Neural progenitor cell (in vitro differentiated cells): Measurements from ENCODE around the gene LMTK2. TPM values are rescaled to one million over a fixed set of nuclear protein-coding genes. Genes with fewer than 3 reads are reported as not detected.

Experiments used
- DNase-seq: peaks from one replicate; pipeline ENCODE4 v3.0.0-alpha.2; 2016; ENCODE audit warnings: low spot score
- H2AFZ ChIP-seq: fragments of 200-600 bp; sonication (generic); replicated peaks from 2 replicates; pipeline ENCODE4 v1.6.1; 2016; ENCODE audit warnings: antibody characterized with exemption
- H3F3A ChIP-seq: fragments of 200-600 bp; sonication (generic); 2 replicates; pipeline ENCODE4 v1.6.1; 2016; ENCODE audit warnings: antibody characterized with exemption, low read depth
- H3K27ac ChIP-seq: fragments of 200-600 bp; sonication (generic); 2 replicates; pipeline ENCODE4 v1.5.1; 2016; ENCODE audit warnings: mild to moderate bottlenecking
- H3K27me3 ChIP-seq: fragments of 200-600 bp; sonication (generic); 2 replicates; pipeline ENCODE4 v1.6.1; 2016; ENCODE audit warnings: mild to moderate bottlenecking, moderate library complexity
- H3K36me3 ChIP-seq: fragments of 200-600 bp; sonication (generic); 2 replicates; pipeline ENCODE4 v1.5.1; 2016
- H3K4me1 ChIP-seq: fragments of 200-600 bp; sonication (generic); 2 replicates; pipeline ENCODE4 v1.6.1; 2016; ENCODE audit warnings: mixed run types
- H3K4me2 ChIP-seq: fragments of 200-600 bp; sonication (generic); 2 replicates; pipeline ENCODE4 v1.6.1; 2016
- H3K4me3 ChIP-seq: fragments of 200-600 bp; sonication (generic); 2 replicates; pipeline ENCODE4 v1.5.1; 2016
- H3K79me2 ChIP-seq: fragments of 200-600 bp; sonication (generic); 2 replicates; pipeline ENCODE4 v1.6.1; 2016; ENCODE audit warnings: low read depth
- H3K9ac ChIP-seq: fragments of 200-600 bp; sonication (generic); 2 replicates; pipeline ENCODE4 v1.6.1; 2016
- H3K9me3 ChIP-seq: fragments of 200-600 bp; sonication (generic); 2 replicates; pipeline ENCODE4 v1.5.1; 2016; ENCODE audit warnings: low read depth
- H4K20me1 ChIP-seq: fragments of 200-600 bp; sonication (generic); 2 replicates; pipeline ENCODE4 v1.6.1; 2016; ENCODE audit warnings: low read depth
- H3K27ac Mint-ChIP-seq: 3 replicates; pipeline ENCODE4 v1.8.0; 2021; ENCODE audit warnings: mixed read lengths
- H3K27me3 Mint-ChIP-seq: 2 replicates; pipeline ENCODE4 v1.8.0; 2022; ENCODE audit warnings: low read depth, mild to moderate bottlenecking, inconsistent platforms, moderate library complexity, mixed read lengths; ENCODE audit not compliant: insufficient read depth
- H3K36me3 Mint-ChIP-seq: 3 replicates; pipeline ENCODE4 v1.8.0; 2021; ENCODE audit warnings: mixed read lengths
- H3K4me1 Mint-ChIP-seq: 3 replicates; pipeline ENCODE4 v1.8.0; 2021; ENCODE audit warnings: mixed read lengths
- H3K4me3 Mint-ChIP-seq: 3 replicates; pipeline ENCODE4 v1.8.0; 2021; ENCODE audit warnings: mild to moderate bottlenecking, moderate library complexity, mixed read lengths
- H3K9me3 Mint-ChIP-seq: 3 replicates; pipeline ENCODE4 v1.8.0; 2020; ENCODE audit warnings: mixed read lengths
- EZH2 ChIP-seq: fragments of 200-600 bp; sonication (generic); IDR thresholded peaks from 2 replicates; pipeline ENCODE4 v1.6.1; 2017; ENCODE audit warnings: antibody characterized with exemption, mild to moderate bottlenecking, moderate library complexity
- EZH2phosphoT487 ChIP-seq: fragments of 200-600 bp; sonication (generic); IDR thresholded peaks from 2 replicates; pipeline ENCODE4 v1.6.1; 2017; ENCODE audit warnings: antibody characterized with exemption
- total RNA-seq: library from RNA; depleted of rRNA; stranded (reverse); fragments of >200 nt; gene quantifications from 2 replicates; pipeline ENCODE4 v1.2.3, GENCODE V29; 2015; ENCODE audit warnings: low replicate concordance
- TF ChIP-seq, protein P1 (sequence below): fragments of 200-600 bp; sonication (generic); IDR thresholded peaks from 2 replicates; pipeline ENCODE4 v1.5.1; 2017; ENCODE audit warnings: antibody characterized with exemption, mild to moderate bottlenecking

Gene LMTK2
- total RNA-seq, 1 donor from 2014 or later = 14.1 TPM

DNA sequence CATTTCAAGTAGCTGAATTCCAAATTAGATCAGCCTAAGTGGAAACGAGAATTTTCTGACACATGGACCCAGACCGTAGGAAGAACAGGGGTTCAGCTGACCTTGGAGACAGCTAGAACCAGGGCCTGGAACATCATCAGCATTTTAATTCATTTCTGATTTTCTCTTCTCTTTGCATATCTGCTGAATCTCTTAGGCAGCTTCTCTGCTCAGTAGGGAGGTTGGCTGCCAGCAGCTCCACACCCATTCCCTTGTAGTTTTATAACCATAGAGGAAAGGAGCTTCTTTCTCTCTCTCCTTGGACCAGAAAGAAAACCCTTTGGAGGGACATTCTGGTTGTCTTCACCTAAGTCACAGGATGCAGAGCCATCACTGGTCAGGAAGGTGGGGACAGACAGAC is 36.0 kb downstream of the LMTK2 start:
- Histone ChIP-seq H3F3A (no peaks in the 10 kb centered on the region), H3K27ac (no peak overlapping the region)
- TF ChIP-seq EZH2phosphoT487 = no peak
- TF ChIP-seq EZH2 = no peak
- TF ChIP-seq, protein P1, sequence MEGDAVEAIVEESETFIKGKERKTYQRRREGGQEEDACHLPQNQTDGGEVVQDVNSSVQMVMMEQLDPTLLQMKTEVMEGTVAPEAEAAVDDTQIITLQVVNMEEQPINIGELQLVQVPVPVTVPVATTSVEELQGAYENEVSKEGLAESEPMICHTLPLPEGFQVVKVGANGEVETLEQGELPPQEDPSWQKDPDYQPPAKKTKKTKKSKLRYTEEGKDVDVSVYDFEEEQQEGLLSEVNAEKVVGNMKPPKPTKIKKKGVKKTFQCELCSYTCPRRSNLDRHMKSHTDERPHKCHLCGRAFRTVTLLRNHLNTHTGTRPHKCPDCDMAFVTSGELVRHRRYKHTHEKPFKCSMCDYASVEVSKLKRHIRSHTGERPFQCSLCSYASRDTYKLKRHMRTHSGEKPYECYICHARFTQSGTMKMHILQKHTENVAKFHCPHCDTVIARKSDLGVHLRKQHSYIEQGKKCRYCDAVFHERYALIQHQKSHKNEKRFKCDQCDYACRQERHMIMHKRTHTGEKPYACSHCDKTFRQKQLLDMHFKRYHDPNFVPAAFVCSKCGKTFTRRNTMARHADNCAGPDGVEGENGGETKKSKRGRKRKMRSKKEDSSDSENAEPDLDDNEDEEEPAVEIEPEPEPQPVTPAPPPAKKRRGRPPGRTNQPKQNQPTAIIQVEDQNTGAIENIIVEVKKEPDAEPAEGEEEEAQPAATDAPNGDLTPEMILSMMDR = no peak

DNA sequence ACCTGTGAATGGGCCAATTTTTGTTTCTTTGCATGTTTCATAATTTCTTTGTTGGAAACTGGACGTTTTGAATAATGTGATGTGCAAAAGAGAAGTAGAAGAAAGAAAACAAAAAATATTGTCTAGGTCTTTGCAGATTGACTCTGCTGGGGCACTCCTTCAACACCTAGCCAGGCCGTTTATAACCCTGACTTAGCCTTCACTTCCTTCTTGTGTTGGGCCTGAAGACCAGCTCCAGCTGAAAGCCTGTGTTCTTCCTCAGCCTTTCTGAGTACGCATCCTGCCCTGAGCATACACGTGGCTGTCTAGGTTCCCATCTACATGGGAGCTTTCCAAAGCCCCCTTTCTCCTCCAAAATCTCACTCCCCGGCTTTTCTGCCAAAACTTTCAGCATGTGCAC is 41.9 kb downstream of the LMTK2 start:
- H3K9ac ChIP-seq = no peak overlapping the region
- Mint-ChIP-seq H3K9me3 (peaks cover 10% of the 10 kb centered on the region), H3K4me1 (no peaks in the 10 kb centered on the region), H3K27ac (no peak overlapping the region), H3K27me3 (no peaks in the 10 kb centered on the region), H3K36me3 (peaks cover 49% of the 10 kb centered on the region), H3K4me3 (no peak overlapping the region)
- H3K27ac ChIP-seq = no peak overlapping the region
- H3K4me2 ChIP-seq = no peak overlapping the region
- TF ChIP-seq, protein P1 = no peak
- TF ChIP-seq EZH2 (no peak), EZH2phosphoT487 (no peak)
- H3K79me2 ChIP-seq = peaks cover 15% of the 10 kb centered on the region
- no peak overlapping the region for H2AFZ ChIP-seq
- no peak for DNase-seq
- no peaks in the 10 kb centered on the region for H3K9me3 ChIP-seq
- peaks cover 13% of the 10 kb centered on the region for H4K20me1 ChIP-seq
- peaks cover 17% of the 10 kb centered on the region for H3F3A ChIP-seq
- no peaks in the 10 kb centered on the region for H3K27me3 ChIP-seq
- H3K4me1 ChIP-seq = peaks cover 13% of the 10 kb centered on the region
- peaks cover 5% of the 10 kb centered on the region for H3K36me3 ChIP-seq
- no peak overlapping the region for H3K4me3 ChIP-seq

More for the DNA sequence above, 36.0 kb downstream of the LMTK2 start:
- Histone ChIP-seq H3K27me3 (no peaks in the 10 kb centered on the region), H3K4me2 (no peak overlapping the region), H3K9me3 (no peaks in the 10 kb centered on the region), H3K4me3 (no peak overlapping the region), H4K20me1 (no peaks in the 10 kb centered on the region), H2AFZ (no peak overlapping the region), H3K9ac (no peak overlapping the region), H3K4me1 (no peaks in the 10 kb centered on the region), H3K36me3 (peaks cover 5% of the 10 kb centered on the region), H3K79me2 (peaks cover 15% of the 10 kb centered on the region)
- Mint-ChIP-seq H3K9me3 (peaks cover 10% of the 10 kb centered on the region), H3K36me3 (peaks cover 41% of the 10 kb centered on the region), H3K4me3 (no peak overlapping the region), H3K27me3 (no peaks in the 10 kb centered on the region), H3K27ac (no peak overlapping the region), H3K4me1 (no peaks in the 10 kb centered on the region)
- DNase-seq = no peak

DNA sequence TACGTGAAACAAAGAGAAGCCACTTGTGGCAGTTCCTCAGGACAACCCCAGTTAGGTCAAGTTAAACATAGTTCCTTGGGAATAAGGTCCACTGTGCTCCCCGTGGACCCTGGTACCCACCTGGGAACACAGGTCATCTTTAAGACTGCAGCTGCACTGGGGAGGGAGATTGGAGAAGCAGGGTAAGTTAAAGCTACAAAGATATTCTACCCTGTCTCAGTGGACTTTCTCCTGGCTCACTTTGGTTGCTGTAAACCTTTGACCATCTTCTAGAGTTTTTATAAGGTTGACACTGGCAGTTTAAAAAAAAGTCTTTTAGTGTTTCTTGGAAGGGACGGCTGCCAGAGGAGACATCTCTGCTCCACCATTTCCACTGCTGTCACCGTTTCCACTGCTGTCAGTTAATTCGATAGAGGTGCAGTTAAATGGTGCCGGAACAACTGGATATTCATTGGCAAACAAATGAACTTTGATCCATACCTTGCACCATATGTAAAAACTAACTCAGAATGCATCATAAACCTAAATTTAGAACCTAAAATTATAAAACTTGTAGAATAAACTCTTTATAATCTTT is 42.5 kb downstream of the LMTK2 start:
- Histone ChIP-seq H2AFZ (no peak overlapping the region), H3K4me3 (no peak overlapping the region), H4K20me1 (peaks cover 13% of the 10 kb centered on the region), H3K4me2 (no peak overlapping the region), H3K36me3 (peaks cover 5% of the 10 kb centered on the region), H3K9ac (no peak overlapping the region), H3K9me3 (no peaks in the 10 kb centered on the region), H3K27me3 (no peaks in the 10 kb centered on the region), H3K4me1 (peaks cover 13% of the 10 kb centered on the region), H3K79me2 (peaks cover 15% of the 10 kb centered on the region), H3F3A (peaks cover 17% of the 10 kb centered on the region), H3K27ac (no peak overlapping the region)
- no peak for DNase-seq
- peaks cover 10% of the 10 kb centered on the region for H3K9me3 Mint-ChIP-seq
- H3K4me3 Mint-ChIP-seq = no peak overlapping the region
- H3K27me3 Mint-ChIP-seq = no peaks in the 10 kb centered on the region
- H3K27ac Mint-ChIP-seq = no peak overlapping the region
- H3K36me3 Mint-ChIP-seq = peaks cover 49% of the 10 kb centered on the region
- TF ChIP-seq, protein P1 = no peak
- TF ChIP-seq EZH2phosphoT487 = no peak
- TF ChIP-seq EZH2 = no peak
- H3K4me1 Mint-ChIP-seq = no peaks in the 10 kb centered on the region
